ENCODE data around the gene DNMT3B.

GRCh38 chr20:32823078-32823477, 60.9 kb downstream of the DNMT3B start:
- TF ChIP-seq CTCF (IDR thresholded peaks at IDR 0.05) (peak in 1 of 6 experiments; percentile 5), POLR2A (IDR thresholded peaks at IDR 0.05) (no peak)

Measured in thyroid gland (tissue), 4 donors.